ENCODE results near the gene KCNC3. TPM values are rescaled to one million over a fixed set of nuclear protein-coding genes. Genes with fewer than 3 reads are reported as not detected.
"Not testable (repeated sequence)": the region's sequence is repeated elsewhere in the genome, so short reads cannot be mapped to it uniquely, and the experiment has no call there.

Gene KCNC3
- total and polyA plus RNA-seq, 4 donors, result 0.56 to 1.6 (median 1.1) TPM

GRCh38 chr19:50352242-50352641 lies 23.1 kb upstream of the KCNC3 start:
- H3K27ac ChIP-seq (ENCODE audit: low read depth in 1 of 2, low read length in 2 of 2), result no peak overlapping the region
- DNase-seq (ENCODE audit: low spot score), result no peak

DNA sequence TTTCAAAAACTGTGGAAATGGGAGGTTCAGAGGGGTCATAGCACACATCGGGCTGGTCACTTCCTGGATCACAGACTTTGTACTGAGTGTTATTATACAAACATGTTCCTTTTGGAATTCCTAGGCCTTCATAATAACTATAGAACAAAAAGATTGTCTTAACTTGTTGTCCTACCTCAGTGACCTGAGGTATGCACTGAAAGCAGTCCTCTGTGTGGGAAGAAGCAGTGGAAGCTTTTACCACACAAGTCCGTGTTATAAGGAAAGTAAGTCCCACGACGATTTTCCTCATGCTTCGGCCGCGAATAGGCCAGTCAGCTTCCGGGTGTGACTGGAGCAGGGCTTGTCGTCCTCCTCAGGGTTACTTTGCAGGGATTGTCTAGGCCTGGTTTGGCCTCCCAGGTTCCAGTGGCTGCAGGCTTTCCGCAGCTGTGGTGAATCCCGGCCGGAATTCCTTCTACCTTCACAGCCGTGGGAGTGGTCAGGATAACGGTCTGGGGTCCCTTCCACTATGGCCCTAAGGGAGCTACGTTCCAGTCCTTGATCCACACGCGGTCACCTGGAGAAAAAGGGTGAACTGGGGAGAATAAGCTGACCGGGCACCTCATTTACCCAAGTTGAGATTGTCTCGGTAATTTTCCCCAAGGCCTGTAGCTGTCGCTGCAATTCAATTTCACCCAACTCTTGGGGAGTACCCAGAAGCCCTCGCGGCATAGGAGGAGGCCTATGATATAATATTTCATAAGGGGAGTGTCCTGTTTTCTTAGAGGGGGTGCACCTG lies 20.3 kb upstream of the KCNC3 start:
- no peaks in the 10 kb centered on the region for H3K27me3 ChIP-seq (ENCODE audit: control insufficient read depth in 4 of 4, insufficient read depth in 4 of 4, low read length in 3 of 4)
- no peak for DNase-seq (ENCODE audit: low spot score)
- H3K4me3 ChIP-seq (ENCODE audit: low read depth in 1 of 3, low read length in 3 of 3), result no peak overlapping the region
- H3K27ac ChIP-seq (ENCODE audit: low read depth in 1 of 2, low read length in 2 of 2), result peak overlapping the region; percentile 28 to 43
- TF ChIP-seq HNF4A (conservative IDR thresholded peaks at IDR 0.05), result peak; percentile 56 to 72
- TF ChIP-seq FOXA2 (IDR thresholded peaks at IDR 0.05), result no peak
- TF ChIP-seq SP1 (IDR thresholded peaks at IDR 0.05), result peak; percentile 67
- TF ChIP-seq REST (IDR thresholded peaks at IDR 0.05), result no peak
- peak; percentile 81 for TF ChIP-seq NR2F2 (IDR thresholded peaks at IDR 0.05)
- TF ChIP-seq RXRA (IDR thresholded peaks at IDR 0.05), result peak; percentile 17 to 34
- H3K9ac ChIP-seq (ENCODE audit: low read depth in 1 of 2, low read length in 2 of 2), result no peak overlapping the region
- 79% methylated on average over 22 of the region's 22 CpGs for WGBS
- peaks cover 0 to 3% (median 1%) of the 10 kb centered on the region in 4 donors for H3K9me3 ChIP-seq (ENCODE audit: control insufficient read depth in 4 of 4, low read length in 3 of 4)
- peaks cover 0 to 2% (median 0%) of the 10 kb centered on the region in 4 donors for H3K36me3 ChIP-seq (ENCODE audit: control insufficient read depth in 4 of 4, insufficient read depth in 3 of 4, low read depth in 1 of 4, low read length in 3 of 4)
- peaks cover 2 to 16% (median 9%) of the 10 kb centered on the region in 4 donors for H3K4me1 ChIP-seq (ENCODE audit: control insufficient read depth in 4 of 4, insufficient read depth in 4 of 4, low read length in 3 of 4)

More at GRCh38 chr19:50352242-50352641, 23.1 kb upstream of the KCNC3 start:
- Histone ChIP-seq H3K4me1 (ENCODE audit: control insufficient read depth in 4 of 4, insufficient read depth in 4 of 4, low read length in 3 of 4) (peaks cover 2 to 19% (median 9%) of the 10 kb centered on the region in 4 donors), H3K36me3 (ENCODE audit: control insufficient read depth in 4 of 4, insufficient read depth in 3 of 4, low read depth in 1 of 4, low read length in 3 of 4) (no peaks in the 10 kb centered on the region), H3K9me3 (ENCODE audit: control insufficient read depth in 4 of 4, low read length in 3 of 4) (no peaks in the 10 kb centered on the region), H3K27me3 (ENCODE audit: control insufficient read depth in 4 of 4, insufficient read depth in 4 of 4, low read length in 3 of 4) (no peaks in the 10 kb centered on the region), H3K4me3 (ENCODE audit: low read depth in 1 of 3, low read length in 3 of 3) (no peak overlapping the region), H3K9ac (ENCODE audit: low read depth in 1 of 2, low read length in 2 of 2) (no peak overlapping the region)
- 60% methylated on average over 4 of the region's 4 CpGs for WGBS
- TF ChIP-seq HNF4A (conservative IDR thresholded peaks at IDR 0.05) (peak in 1 of 2 donors; percentile 73), RXRA (IDR thresholded peaks at IDR 0.05) (peak in 1 of 2 donors; percentile 45), ZBTB33 (IDR thresholded peaks at IDR 0.05) (no peak), HNF4G (IDR thresholded peaks at IDR 0.05) (no peak)

GRCh38 chr19:50347089-50347581 lies 18.0 kb upstream of the KCNC3 start:
- not testable (repeated sequence) for H3K27me3 ChIP-seq (ENCODE audit: control insufficient read depth in 4 of 4, insufficient read depth in 4 of 4, low read length in 3 of 4); H3K9me3 ChIP-seq (ENCODE audit: control insufficient read depth in 4 of 4, low read length in 3 of 4); H3K36me3 ChIP-seq (ENCODE audit: control insufficient read depth in 4 of 4, insufficient read depth in 3 of 4, low read depth in 1 of 4, low read length in 3 of 4); H3K4me3 ChIP-seq (ENCODE audit: low read depth in 1 of 3, low read length in 3 of 3); H3K27ac ChIP-seq (ENCODE audit: low read depth in 1 of 2, low read length in 2 of 2); DNase-seq (ENCODE audit: low spot score); H3K9ac ChIP-seq (ENCODE audit: low read depth in 1 of 2, low read length in 2 of 2)
- H3K4me1 ChIP-seq (ENCODE audit: control insufficient read depth in 4 of 4, insufficient read depth in 4 of 4, low read length in 3 of 4), result peaks cover 2 to 16% (median 9%) of the 10 kb centered on the region in 4 donors
- WGBS, result 72% methylated on average over 8 of the region's 8 CpGs
